ENCODE data around the gene TRIM73.
"Not testable (repeated sequence)": the region's sequence is repeated elsewhere in the genome, so short reads cannot be mapped to it uniquely, and the experiment has no call there.

TRIM73 gene

DNA sequence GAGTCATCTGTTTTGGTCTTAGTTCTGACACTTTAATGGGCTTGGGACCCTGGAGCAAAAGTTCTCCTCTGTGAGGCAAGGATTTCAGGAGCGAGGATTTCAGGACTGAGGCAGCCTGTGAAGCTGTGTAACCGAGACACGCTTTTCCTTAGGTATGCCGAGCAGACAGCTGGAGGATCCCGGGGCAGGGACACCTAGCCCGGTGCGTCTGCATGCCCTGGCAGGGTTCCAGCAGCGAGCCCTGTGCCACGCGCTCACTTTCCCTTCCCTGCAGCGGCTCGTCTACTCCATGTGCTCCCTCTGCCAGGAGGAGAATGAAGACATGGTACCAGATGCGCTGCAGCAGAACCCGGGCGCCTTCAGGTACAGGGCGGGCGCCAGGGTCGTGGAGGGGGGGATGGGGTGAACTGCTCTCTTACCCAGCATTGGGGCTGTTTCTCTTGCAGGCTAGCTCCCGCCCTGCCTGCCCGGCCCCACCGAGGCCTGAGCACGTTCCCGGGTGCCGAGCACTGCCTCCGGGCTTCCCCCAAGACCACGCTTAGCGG, 20.5 kb downstream of the TRIM73 start:
- DNase-seq (ENCODE audit: low spot score): not testable (repeated sequence)

DNA sequence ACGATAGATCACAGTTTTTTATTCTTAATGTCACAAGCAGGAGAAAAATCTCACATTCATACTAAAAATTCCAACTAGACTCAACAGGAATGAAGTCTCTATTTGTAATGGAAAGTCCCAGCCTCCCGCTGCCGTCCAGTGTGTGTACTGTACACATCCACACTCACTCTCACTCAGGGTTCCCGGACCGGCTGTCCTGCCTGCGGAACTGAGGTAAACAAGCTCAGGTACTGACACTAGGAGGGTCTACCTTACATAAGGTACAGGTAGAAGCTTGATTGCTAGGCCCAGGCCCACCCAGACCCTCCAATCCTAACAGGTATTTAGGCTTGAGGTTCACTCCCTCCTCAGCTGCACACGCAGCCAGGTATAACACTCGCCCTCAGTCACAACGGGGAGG, 21.4 kb downstream of the TRIM73 start:
- DNase-seq (ENCODE audit: low spot score): not testable (repeated sequence)

DNA sequence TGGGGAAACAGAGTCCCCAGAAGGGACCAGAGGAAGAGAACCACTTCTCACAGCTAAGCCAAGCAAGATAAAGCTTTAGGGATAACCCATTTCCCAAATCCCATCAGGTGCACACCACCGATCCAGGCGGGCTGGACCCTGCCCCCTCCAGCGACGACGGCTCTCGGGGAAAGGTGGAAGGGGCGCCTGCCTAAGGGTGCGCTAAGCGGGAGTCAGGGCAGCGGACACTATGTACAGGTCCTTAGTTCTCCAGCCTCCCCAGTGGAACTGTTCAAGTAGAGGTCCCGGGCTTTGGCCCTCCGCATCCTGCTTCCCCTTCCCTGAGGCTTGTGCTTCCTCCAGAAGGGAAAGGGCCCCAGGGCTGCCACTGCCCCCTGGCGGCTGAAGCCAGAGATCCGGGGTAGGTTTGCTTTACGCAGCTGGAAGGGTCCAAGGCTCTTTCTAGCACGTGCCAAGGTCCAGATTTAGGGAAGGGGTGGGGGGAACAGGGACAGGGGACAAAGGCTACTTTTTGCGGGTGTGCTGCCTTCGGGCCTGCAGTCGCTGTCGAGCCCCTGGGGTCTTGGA, 22.9 kb downstream of the TRIM73 start:
- DNase-seq (ENCODE audit: low spot score): not testable (repeated sequence)

DNA sequence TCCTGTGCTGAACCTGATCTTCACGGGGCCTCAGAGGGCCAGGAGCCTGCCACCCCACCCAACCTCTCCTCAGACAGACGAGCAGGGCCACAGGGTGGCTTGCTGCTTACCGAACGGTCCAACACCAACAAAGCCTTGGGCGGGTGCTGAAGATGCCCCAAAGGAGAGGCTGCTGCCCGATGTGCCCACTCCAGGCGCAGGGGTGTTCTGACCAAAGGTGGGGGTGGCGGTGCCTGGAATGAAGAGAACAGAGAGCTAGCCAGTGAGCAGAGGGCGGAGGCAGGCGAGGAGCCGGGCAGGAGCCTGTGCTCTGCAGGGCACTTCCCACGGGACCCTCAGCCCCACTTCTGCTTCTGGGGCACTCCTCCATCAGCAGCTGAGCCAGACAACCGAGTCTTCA, 23.8 kb downstream of the TRIM73 start:
- DNase-seq (ENCODE audit: low spot score): not testable (repeated sequence)

DNA sequence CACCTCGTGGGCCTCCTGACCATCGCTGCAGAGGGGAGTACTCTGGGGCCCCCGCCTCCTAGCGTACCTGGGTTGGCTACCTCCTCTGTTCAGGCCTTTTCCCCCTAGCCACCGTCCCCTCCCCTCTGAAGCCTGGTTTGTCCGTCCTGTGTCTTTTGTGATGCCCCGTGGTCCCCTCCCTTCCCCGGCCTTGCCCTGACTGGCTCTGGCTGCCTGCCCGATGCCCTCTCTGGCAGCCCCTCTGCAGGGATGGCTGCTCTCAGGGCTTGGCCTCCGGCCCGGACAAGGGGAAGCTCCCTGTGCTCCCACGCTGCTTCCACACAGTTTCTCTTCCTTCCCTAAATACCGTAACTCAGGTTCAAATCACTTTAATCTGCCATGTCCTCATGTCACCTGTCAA, 24.3 kb downstream of the TRIM73 start:
- DNase-seq (ENCODE audit: low spot score): not testable (repeated sequence)

DNA sequence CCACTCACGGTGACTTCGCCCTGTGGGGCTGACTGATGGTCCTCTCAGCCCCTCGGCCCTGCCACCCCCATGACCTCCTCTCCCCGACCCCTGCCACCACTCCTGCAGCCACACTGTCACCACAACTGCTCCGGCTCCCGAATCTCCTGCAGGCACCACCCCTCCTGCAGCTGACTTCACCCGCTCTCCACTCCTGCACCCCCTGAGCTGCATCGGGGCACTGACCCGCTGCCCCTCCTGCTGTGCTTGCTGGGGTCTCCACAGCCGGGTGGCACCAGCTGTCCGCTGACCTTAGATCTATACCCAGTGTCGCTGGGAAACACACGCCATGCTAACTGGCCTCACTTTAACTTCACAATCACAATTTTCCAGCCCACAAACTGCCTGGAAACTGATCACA, 24.7 kb downstream of the TRIM73 start:
- not testable (repeated sequence) for DNase-seq (ENCODE audit: low spot score)

DNA sequence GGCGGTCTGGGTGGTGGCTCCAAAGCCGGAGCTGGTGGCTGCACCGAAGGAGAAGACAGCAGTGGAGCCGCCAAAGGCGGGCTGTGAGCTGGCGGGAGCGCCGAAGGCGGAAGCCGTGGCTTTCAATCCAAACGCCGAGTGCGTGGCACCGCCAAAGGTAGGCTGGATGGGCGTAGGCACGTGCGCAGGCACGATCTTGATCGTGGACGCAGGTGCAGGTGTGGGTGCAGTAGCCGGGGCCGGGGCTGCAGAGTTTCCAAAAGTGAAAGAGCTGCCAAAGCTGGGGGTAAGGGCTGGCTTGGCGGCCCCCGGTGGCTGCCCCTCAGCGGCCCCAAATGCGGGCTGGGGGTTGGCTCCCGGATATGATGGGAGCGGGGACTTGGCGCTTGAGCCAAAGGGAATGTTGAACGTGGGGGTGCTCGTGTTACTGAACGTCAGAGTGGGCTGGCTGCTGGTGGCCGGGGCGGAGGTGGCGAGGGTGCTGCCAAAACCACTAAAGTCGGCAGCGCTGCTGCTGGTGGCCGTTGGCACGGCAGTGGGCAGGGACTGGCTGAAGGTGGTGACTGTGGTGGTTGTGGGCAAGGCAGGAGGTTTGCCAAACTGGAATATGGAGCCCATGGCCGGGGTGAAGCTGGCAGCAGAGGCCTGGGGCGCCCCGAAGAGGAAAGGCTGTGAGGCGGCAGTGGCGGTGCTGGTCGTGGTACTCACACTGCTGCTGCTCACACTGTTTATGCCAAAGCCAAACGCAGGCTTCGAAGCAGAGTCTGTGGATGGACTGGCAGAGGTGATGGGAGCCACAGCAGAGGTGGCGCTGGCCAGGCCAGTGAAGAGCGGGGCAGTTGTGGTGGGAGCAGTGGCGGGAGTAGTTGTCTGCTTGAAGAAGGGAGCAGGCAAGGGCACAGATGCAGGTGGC, 26.6 kb downstream of the TRIM73 start:
- DNase-seq (ENCODE audit: low spot score): not testable (repeated sequence)

DNA sequence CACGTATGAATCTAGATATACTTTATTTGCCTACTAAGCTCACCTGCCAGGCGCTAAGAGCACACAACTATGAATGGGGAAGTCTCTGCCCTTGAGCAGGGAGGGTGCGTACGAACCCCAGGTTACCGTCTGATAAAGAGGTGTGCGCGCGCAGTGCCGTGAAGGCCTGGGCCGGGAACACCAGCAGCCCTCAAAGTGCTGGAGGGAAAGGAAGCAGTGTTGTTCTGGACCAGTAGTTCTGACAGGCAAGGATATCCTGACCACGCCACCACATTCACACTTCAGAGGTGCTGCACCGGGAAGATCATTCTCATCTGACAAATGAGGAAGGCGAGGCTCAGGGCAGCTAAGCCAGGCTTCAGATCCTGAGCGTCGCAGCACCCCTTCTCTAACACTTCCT, 28.1 kb downstream of the TRIM73 start:
- DNase-seq (ENCODE audit: low spot score): not testable (repeated sequence)

DNA sequence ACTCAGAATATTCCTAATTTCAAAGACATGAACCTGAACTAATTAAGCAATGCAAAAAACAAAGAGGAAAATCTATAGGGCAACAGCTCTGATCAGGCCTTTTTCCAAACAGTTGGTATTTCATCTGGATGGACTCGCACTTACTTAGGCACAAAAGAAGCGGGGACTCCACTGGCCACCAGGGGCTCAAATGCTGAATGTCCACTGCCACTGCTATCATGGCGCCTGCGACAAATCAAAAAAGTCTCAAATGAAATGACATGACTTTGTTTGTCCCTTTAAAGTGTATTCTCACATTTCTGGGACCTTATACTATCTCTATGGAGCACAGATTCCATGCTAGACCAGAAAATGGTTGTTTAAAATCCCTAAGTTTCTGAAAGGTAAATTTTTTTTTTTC, 43.6 kb downstream of the TRIM73 start:
- not testable (repeated sequence) for DNase-seq (ENCODE audit: low spot score)

DNA sequence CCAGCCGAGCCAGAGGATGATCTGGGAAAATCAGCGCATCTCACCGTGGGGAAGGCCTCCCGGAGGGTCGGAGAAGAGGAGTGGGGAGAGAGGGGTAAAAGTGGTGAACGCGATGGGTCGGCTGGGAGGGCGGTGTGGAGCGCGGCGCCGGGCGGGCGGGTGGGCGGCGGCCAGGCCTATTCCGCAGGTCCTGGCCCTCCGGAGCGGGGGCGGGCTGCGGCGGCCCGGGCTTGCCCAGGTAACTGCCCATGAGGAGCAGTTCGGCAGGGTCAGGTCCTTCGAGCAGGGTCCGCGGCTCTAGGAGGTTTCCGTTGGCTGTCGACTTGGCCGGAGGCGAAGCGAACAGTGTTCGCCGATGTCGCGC, 46.7 kb downstream of the TRIM73 start:
- not testable (repeated sequence) for DNase-seq (ENCODE audit: low spot score)

DNA sequence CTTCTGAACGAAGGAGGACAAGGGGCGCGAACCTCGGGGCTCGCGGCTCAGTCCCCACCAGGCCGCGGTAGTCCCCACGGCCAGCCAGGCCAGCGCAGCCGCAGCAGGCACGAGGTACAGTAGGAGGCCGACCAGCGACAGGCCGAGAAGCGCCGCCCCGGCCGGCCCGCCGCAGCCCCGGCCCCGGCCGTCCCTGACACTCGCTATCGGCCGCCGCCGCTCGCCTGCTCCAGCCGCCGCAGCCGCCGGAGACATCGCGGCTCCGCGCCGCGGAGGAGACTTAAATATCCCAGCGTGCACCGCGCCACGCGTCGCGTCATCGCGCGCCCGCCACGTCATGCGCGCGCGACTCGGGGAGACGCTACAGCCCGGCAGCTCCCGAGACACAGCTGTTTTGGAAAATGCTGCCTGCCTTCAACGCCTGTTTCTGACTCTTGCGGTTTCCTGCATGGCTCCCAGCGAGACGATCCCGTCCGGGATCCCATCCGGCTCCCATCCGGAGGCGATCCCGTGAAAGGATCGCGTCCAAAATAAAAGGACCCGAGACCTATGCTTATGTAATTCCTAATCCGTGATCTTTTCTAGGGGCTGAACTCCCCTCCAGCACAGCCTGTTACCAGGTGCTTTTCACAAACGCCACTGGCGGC, 47.2 kb downstream of the TRIM73 start:
- peak; percentile 55 for DNase-seq (ENCODE audit: low spot score)

DNA sequence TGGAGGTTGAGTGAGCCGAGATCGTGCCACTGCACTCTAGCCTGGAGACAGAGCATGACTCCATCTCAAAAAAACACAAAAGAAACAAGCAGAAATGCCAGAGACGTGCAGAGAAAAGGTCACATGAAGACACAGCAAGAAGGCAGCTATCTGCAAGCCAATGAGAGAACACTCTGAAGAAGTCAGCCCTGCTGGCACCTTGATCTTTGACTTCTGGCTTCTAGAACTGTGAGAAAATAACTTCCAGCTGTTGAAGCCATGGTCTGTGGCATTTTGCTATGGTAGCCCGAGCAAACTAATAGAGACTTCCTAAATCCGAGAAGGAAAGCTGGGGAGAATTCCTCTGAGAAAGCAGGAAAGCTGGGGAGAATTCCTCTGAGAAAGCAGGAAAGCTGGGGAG, 54.5 kb downstream of the TRIM73 start:
- DNase-seq (ENCODE audit: low spot score): not testable (repeated sequence)

DNA sequence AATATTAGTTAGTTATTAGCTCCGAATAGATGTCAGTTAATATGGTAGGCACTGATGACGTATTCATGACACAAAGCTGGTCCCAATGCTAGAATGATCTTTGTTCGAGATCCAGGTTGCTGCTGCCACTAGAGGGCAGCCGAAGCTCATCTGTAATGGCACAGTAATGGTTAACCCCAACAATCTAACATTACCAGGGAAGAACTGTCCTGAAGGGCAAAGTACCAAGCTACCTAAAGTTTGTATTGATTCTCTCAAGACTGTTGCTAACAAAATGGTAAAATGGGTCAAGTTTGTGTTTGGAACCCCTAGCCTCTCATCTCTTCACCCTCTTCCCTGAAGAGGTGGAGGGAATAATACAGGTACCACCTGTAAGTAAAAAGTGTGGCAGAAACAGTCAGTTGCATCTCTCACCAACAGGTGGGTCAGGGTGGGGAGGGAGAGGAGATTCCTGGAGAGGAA, 57.1 kb downstream of the TRIM73 start:
- DNase-seq (ENCODE audit: low spot score): peak; percentile 37
